ENCODE measurements around the gene GSN. TPM values are rescaled to one million over a fixed set of nuclear protein-coding genes. Genes with fewer than 3 reads are reported as not detected.
A peak's percentile ranks its signal among the peaks of the same experiment; 100 is the strongest.

The GSN gene
- total and polyA plus RNA-seq, 2 of the 8 experiments (the other 6 are each of a cell fraction or from before 2014, with no cell fraction given), result 52.3 to 94.5 TPM

DNA sequence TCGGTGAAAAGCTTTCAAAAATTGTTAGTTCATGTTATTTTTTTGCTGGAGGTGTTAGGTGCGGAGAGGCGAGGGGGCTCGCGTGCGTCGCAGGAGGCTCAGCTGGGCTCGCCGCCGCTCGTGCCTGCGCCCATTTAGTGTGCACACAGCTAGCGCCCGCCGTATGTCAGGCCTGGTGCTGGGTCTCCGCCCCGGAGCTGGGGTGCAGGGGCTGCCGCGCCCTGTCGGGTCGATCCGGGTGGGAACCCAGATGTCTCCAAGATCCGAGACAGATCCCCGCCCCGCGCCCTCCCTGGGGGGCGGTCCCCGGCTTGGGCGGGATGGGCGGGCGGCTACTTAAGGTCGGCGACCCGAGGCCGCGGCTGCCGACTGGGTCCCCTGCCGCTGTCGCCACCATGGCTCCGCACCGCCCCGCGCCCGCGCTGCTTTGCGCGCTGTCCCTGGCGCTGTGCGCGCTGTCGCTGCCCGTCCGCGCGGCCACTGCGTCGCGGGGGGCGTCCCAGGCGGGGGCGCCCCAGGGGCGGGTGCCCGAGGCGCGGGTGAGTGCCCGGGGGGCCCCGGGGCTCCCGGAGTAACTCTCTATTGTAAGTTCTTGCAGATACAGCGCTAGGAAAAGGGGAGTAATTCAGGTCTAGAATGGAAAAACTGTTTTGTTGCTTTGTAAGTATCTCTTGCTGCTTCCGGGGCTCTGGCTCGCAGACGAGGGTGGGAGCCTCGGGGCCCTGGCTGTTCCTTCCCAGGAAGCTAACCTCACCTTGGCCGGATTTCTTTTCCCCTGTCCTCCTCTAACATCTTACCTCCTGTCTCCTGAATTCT is 31.7 kb downstream of the GSN start (continued):
- TF ChIP-seq JUND (IDR thresholded peaks at IDR 0.05; ENCODE audit: low read length) (no peak), BRCA1 (IDR thresholded peaks at IDR 0.05; ENCODE audit: low read depth, low read length) (no peak), TAF7 (optimal IDR thresholded peaks at IDR 0.05; ENCODE audit: borderline replicate concordance, low read depth, low read length) (no peak), TBP (IDR thresholded peaks at IDR 0.05; ENCODE audit: low read depth, low read length) (no peak), BCL11A (IDR thresholded peaks at IDR 0.05; ENCODE audit: low read depth in 2 of 2, low read length in 2 of 2) (no peak), CHD1 (IDR thresholded peaks at IDR 0.05; ENCODE audit: low read depth, low read length) (no peak), CHD2 (IDR thresholded peaks at IDR 0.05; ENCODE audit: low read length) (no peak), BACH1 (IDR thresholded peaks at IDR 0.05; ENCODE audit: low read length) (no peak), NRF1 (IDR thresholded peaks at IDR 0.05; ENCODE audit: low read depth, low read length) (no peak), YY1 (IDR thresholded peaks at IDR 0.05; ENCODE audit: low read depth, low read length) (peak; percentile 25; the same call in 1 of the 2 replicates), PHF8 (conservative IDR thresholded peaks at IDR 0.05; ENCODE audit: low read depth, low read length) (no peak), TAF1 (IDR thresholded peaks at IDR 0.05; ENCODE audit: low read depth, low read length) (no peak), TCF12 (IDR thresholded peaks at IDR 0.05; ENCODE audit: low read depth, low read length) (no peak), CTBP2 (IDR thresholded peaks at IDR 0.05; ENCODE audit: borderline replicate concordance, insufficient read depth, insufficient read length, low read length) (no peak), ZNF274 (IDR thresholded peaks at IDR 0.05; ENCODE audit: borderline replicate concordance, extremely low read depth, low read length) (no peak), KDM4A (IDR thresholded peaks at IDR 0.05; ENCODE audit: low read depth, low read length, severe bottlenecking) (peak; percentile 72), RBBP5 (IDR thresholded peaks at IDR 0.05; ENCODE audit: borderline replicate concordance, low read depth, low read length) (0 out of 2 replicates have a peak, but pooled peaks have one; percentile 51)
- TF ChIP-seq, protein P1, sequence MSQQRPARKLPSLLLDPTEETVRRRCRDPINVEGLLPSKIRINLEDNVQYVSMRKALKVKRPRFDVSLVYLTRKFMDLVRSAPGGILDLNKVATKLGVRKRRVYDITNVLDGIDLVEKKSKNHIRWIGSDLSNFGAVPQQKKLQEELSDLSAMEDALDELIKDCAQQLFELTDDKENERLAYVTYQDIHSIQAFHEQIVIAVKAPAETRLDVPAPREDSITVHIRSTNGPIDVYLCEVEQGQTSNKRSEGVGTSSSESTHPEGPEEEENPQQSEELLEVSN (IDR thresholded peaks at IDR 0.05), result peak; percentile 49; the same call in 1 of the 2 replicates
- TF ChIP-seq, protein P2, sequence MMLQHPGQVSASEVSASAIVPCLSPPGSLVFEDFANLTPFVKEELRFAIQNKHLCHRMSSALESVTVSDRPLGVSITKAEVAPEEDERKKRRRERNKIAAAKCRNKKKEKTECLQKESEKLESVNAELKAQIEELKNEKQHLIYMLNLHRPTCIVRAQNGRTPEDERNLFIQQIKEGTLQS (IDR thresholded peaks at IDR 0.05; ENCODE audit: insufficient read depth, low read depth, low read length), result no peak

Data from H1 (cell line).